GM23338 (cell line): ENCODE data around the gene DIP2B. TPM values are rescaled to one million over a fixed set of nuclear protein-coding genes. Genes with fewer than 3 reads are reported as not detected.

ENCODE experiments used
- ATAC-seq: fragments of 200-7000 bp; cut with Tn5 transposase; 3 replicates; pipeline ENCODE4 v1.9.1; 2020
- DNase-seq: peaks from one replicate; pipeline ENCODE4 v3.0.0-alpha.2; 2015; ENCODE audit warnings: low spot score
- H2AFZ ChIP-seq: fragments of 200-600 bp; sonication (generic); 2 replicates; pipeline ENCODE4 v1.8.0; 2016; ENCODE audit warnings: antibody characterized with exemption, mild to moderate bottlenecking, moderate library complexity
- H3F3A ChIP-seq: fragments of 200-600 bp; sonication (generic); replicated peaks from 2 replicates; pipeline ENCODE4 v1.8.0; 2017; ENCODE audit warnings: antibody characterized with exemption, mixed run types, low read depth
- H3K27ac ChIP-seq: fragments of 200-600 bp; sonication (generic); 2 replicates; pipeline ENCODE4 v1.6.1; 2016; ENCODE audit warnings: low read depth
- H3K27me3 ChIP-seq: fragments of 200-600 bp; sonication (generic); 2 replicates; pipeline ENCODE4 v1.8.0; 2016; ENCODE audit warnings: mild to moderate bottlenecking, mixed run types, moderate library complexity; ENCODE audit not compliant: insufficient read depth
- H3K36me3 ChIP-seq: fragments of 200-600 bp; sonication (generic); 2 replicates; pipeline ENCODE4 v1.8.0; 2016; ENCODE audit warnings: mild to moderate bottlenecking; ENCODE audit not compliant: insufficient read depth
- H3K4me1 ChIP-seq: fragments of 200-600 bp; sonication (generic); 2 replicates; pipeline ENCODE4 v1.8.0; 2016; ENCODE audit warnings: mild to moderate bottlenecking, moderate library complexity; ENCODE audit not compliant: insufficient read depth
- H3K4me2 ChIP-seq: fragments of 200-600 bp; sonication (generic); 2 replicates; pipeline ENCODE4 v1.7.1; 2017; ENCODE audit warnings: mixed run types
- H3K4me3 ChIP-seq: fragments of 200-600 bp; sonication (generic); 2 replicates; pipeline ENCODE4 v1.6.1; 2016; ENCODE audit warnings: mixed run types
- H3K79me2 ChIP-seq: fragments of 200-600 bp; sonication (generic); replicated peaks from 2 replicates; pipeline ENCODE4 v1.8.0; 2017; ENCODE audit warnings: mild to moderate bottlenecking; ENCODE audit not compliant: insufficient read depth
- H3K9me2 ChIP-seq: fragments of 200-600 bp; sonication (generic); 2 replicates; pipeline ENCODE4 v1.8.0; 2017; ENCODE audit not compliant: insufficient read depth
- H4K20me1 ChIP-seq: fragments of 200-600 bp; sonication (generic); replicated peaks from 2 replicates; pipeline ENCODE4 v1.8.0; 2017; ENCODE audit warnings: mild to moderate bottlenecking; ENCODE audit not compliant: insufficient read depth
- H3K27ac Mint-ChIP-seq: 2 replicates; pipeline ENCODE4 v1.8.0; 2020; ENCODE audit warnings: inconsistent platforms, mild to moderate bottlenecking, moderate library complexity, mixed read lengths
- H3K27me3 Mint-ChIP-seq: 3 replicates; pipeline ENCODE4 v1.8.0; 2022; ENCODE audit warnings: low read depth, mild to moderate bottlenecking, moderate library complexity, mixed read lengths, inconsistent platforms; ENCODE audit not compliant: insufficient read depth, poor library complexity
- H3K36me3 Mint-ChIP-seq: 3 replicates; pipeline ENCODE4 v1.8.0; 2021; ENCODE audit warnings: low read depth, mild to moderate bottlenecking, inconsistent platforms, moderate library complexity, mixed read lengths
- H3K4me1 Mint-ChIP-seq: 3 replicates; pipeline ENCODE4 v1.8.0; 2020; ENCODE audit warnings: mild to moderate bottlenecking, inconsistent platforms, mixed read lengths
- H3K4me3 Mint-ChIP-seq: 3 replicates; pipeline ENCODE4 v1.8.0; 2021; ENCODE audit warnings: moderate library complexity, mild to moderate bottlenecking, inconsistent platforms, mixed read lengths
- H3K9me3 Mint-ChIP-seq: 3 replicates; pipeline ENCODE4 v1.8.0; 2020; ENCODE audit warnings: moderate library complexity, mild to moderate bottlenecking, inconsistent platforms, mixed read lengths
- CREB1 ChIP-seq: fragments of 250-450 bp; sonication (Bioruptor Pico); IDR thresholded peaks from 2 replicates; pipeline ENCODE4 v1.5.0; 2020; ENCODE audit warnings: low read depth, mild to moderate bottlenecking, moderate library complexity
- CTCF ChIP-seq, 2 experiments: fragments of 200-600 bp in 1 of 2; sonication (generic) in 1 of 2; conservative IDR thresholded peaks; 2 replicates each; pipeline versions ENCODE4 v1.5.1 to v1.6.1; 2016 to 2017; ENCODE audit warnings: antibody characterized with exemption in 2 of 2, low read depth in 2 of 2, mild to moderate bottlenecking in 2 of 2, moderate library complexity in 1 of 2
- ETS1 ChIP-seq: IDR thresholded peaks from 2 replicates; pipeline ENCODE4 v1.6.1; 2016; ENCODE audit warnings: antibody characterized with exemption
- EZH2 ChIP-seq: fragments of 200-600 bp; sonication (generic); IDR thresholded peaks from one replicate; pipeline ENCODE4 v1.8.0; 2017; ENCODE audit warnings: antibody characterized with exemption, mild to moderate bottlenecking, low read depth; ENCODE audit not compliant: unreplicated experiment
- EZH2phosphoT487 ChIP-seq: fragments of 200-600 bp; sonication (generic); IDR thresholded peaks from one replicate; pipeline ENCODE4 v1.8.1; 2018; ENCODE audit warnings: antibody characterized with exemption; ENCODE audit not compliant: unreplicated experiment
- JUNB ChIP-seq: IDR thresholded peaks from one replicate; pipeline ENCODE4 v1.6.1; 2016; ENCODE audit warnings: antibody characterized with exemption; ENCODE audit not compliant: unreplicated experiment
- NANOG ChIP-seq: IDR thresholded peaks from 2 replicates; pipeline ENCODE4 v1.6.1; 2016; ENCODE audit warnings: antibody characterized with exemption, borderline replicate concordance
- POLR2AphosphoS5 ChIP-seq: IDR thresholded peaks from 2 replicates; pipeline ENCODE4 v1.6.1; 2016; ENCODE audit warnings: antibody characterized with exemption, low read depth
- REST ChIP-seq: IDR thresholded peaks from one replicate; pipeline ENCODE4 v1.6.1; 2018; ENCODE audit warnings: antibody characterized with exemption; ENCODE audit not compliant: unreplicated experiment
- STAT1 ChIP-seq: IDR thresholded peaks from one replicate; pipeline ENCODE4 v1.6.1; 2016; ENCODE audit warnings: antibody characterized with exemption; ENCODE audit not compliant: unreplicated experiment
- ZNF114 ChIP-seq: fragments of 250-450 bp; sonication (Bioruptor Pico); IDR thresholded peaks from 2 replicates; pipeline ENCODE4 v1.5.0; 2020; ENCODE audit warnings: mild to moderate bottlenecking, moderate library complexity
- ZNF331 ChIP-seq: fragments of 250-450 bp; sonication (Bioruptor Pico); IDR thresholded peaks from 2 replicates; pipeline ENCODE4 v1.5.0; 2020; ENCODE audit warnings: low read depth, mild to moderate bottlenecking, moderate library complexity
- ZNF462 ChIP-seq: fragments of 250-450 bp; sonication (Bioruptor Pico); IDR thresholded peaks from 2 replicates; pipeline ENCODE4 v1.5.0; 2020; ENCODE audit warnings: mild to moderate bottlenecking, moderate library complexity
- polyA plus RNA-seq: library from polyadenylated mRNA; unstranded; fragments of >200 nt; fragmentation: Nextera tagmentation; extraction: Ambion mirVana; gene quantifications from 2 replicates; pipeline ENCODE4 v1.2.1, GENCODE V29; 2016
- total RNA-seq: library from RNA; depleted of rRNA; stranded (reverse); fragments of >200 nt; shearing (Covaris generic); gene quantifications from 2 replicates; pipeline ENCODE4 v1.2.3, GENCODE V29; 2014

The DIP2B gene
- total and polyA plus RNA-seq, 2 experiments from 2014 or later = 8.0 to 36.4 TPM

GRCh38 chr12:50720501-50720900 lies 215.7 kb downstream of the DIP2B start:
- Histone ChIP-seq H3K27me3 (no peaks in the 10 kb centered on the region), H3K4me1 (no peaks in the 10 kb centered on the region), H3F3A (no peaks in the 10 kb centered on the region; the same call in 1 of the 2 replicates), H3K4me2 (no peak overlapping the region), H3K9me2 (no peaks in the 10 kb centered on the region), H3K27ac (no peak overlapping the region), H3K79me2 (no peaks in the 10 kb centered on the region), H2AFZ (no peak overlapping the region), H3K36me3 (peaks cover 23% of the 10 kb centered on the region), H4K20me1 (peaks cover 3% of the 10 kb centered on the region; the same call in 1 of the 2 replicates), H3K4me3 (no peak overlapping the region)
- ATAC-seq (no peak), DNase-seq (no peak)
- no peaks in the 10 kb centered on the region for H3K27me3 Mint-ChIP-seq
- no peaks in the 10 kb centered on the region for H3K4me1 Mint-ChIP-seq
- no peak for TF ChIP-seq EZH2
- TF ChIP-seq ZNF114 (CRISPR knock-in tag) = no peak
- TF ChIP-seq POLR2AphosphoS5 = no peak
- TF ChIP-seq NANOG = no peak
- TF ChIP-seq STAT1 = no peak
- TF ChIP-seq ZNF331 = no peak
- TF ChIP-seq ZNF462 (CRISPR knock-in tag) = no peak
- no peak for TF ChIP-seq EZH2phosphoT487
- no peak for TF ChIP-seq REST
- TF ChIP-seq CTCF (conservative IDR thresholded peaks at IDR 0.05; ENCODE audit: low read depth in 2 of 2) = no peak
- TF ChIP-seq JUNB = no peak
- TF ChIP-seq CREB1 (CRISPR knock-in tag) = no peak
- TF ChIP-seq ETS1 = no peak
- H3K27ac Mint-ChIP-seq = no peak overlapping the region
- H3K4me3 Mint-ChIP-seq = no peak overlapping the region
- no peaks in the 10 kb centered on the region for H3K9me3 Mint-ChIP-seq
- H3K36me3 Mint-ChIP-seq = peaks cover 37% of the 10 kb centered on the region
